GM18867 (cell line): ENCODE results near the gene TMIGD3.

Source experiments
- ATAC-seq: cut with Tn5 transposase; IDR thresholded peaks from one replicate; pipeline ENCODE4 v1.9.1; 2021; ENCODE audit warnings: mild to moderate bottlenecking, moderate library complexity; ENCODE audit not compliant: unreplicated experiment

The TMIGD3 gene

GRCh38 chr1:111448918-111449702 is 54.3 kb downstream of the TMIGD3 start, which contains the start of the genes ATP5PB and WDR77:
TSS of gene ATP5PB (plus strand) at chr1:111449464. CDS start at chr1:111449542, 78 bp downstream.
TSS of gene WDR77 (minus strand) at chr1:111449256. CDS start at chr1:111449169, 87 bp downstream.
- ATAC-seq: peak; percentile 95

- ATAC-seq: peak; percentile 26
These were observed 54.9 kb downstream of the TMIGD3 start for GRCh38 chr1:111448482-111448917.

GRCh38 chr1:111446967-111447892 is 56.2 kb downstream of the TMIGD3 start:
- no peak for ATAC-seq

GRCh38 chr1:111446546-111446945 is 56.9 kb downstream of the TMIGD3 start:
- ATAC-seq: no peak

- ATAC-seq: no peak
These were observed 59.4 kb downstream of the TMIGD3 start for GRCh38 chr1:111444031-111444430.

GRCh38 chr1:111442457-111442856 is 61.0 kb downstream of the TMIGD3 start:
- ATAC-seq: no peak

GRCh38 chr1:111441573-111442192 is 61.8 kb downstream of the TMIGD3 start:
- no peak for ATAC-seq

GRCh38 chr1:111439461-111440351 is 63.7 kb downstream of the TMIGD3 start:
- ATAC-seq: no peak

- ATAC-seq: no peak
These were observed 66.7 kb downstream of the TMIGD3 start for GRCh38 chr1:111436726-111437125.
